SK-N-SH (cell line): ENCODE measurements around the gene THOC7. TPM values are rescaled to one million over a fixed set of nuclear protein-coding genes. Genes with fewer than 3 reads are reported as not detected.

ENCODE experiments used
- CTCF ChIA-PET: fragments of 300-600, 350-600 bp; formaldehyde crosslinking; extraction: SDS; loops from one replicate; lab custom pipeline; 2021; lab: Yijun Ruan, JAX
- POLR2A ChIA-PET: fragments of 350-600 bp; sonication (Branson Sonifier 250); formaldehyde crosslinking; extraction: SDS; loops from one replicate; lab custom pipeline; 2020; ENCODE audit warnings: antibody characterized with exemption, inconsistent platforms; lab: Yijun Ruan, JAX
- DNase-seq: peaks from one replicate; pipeline ENCODE4 v3.0.0; 2012
- H2AFZ ChIP-seq: fragments of 200-600 bp; sonication (generic); 2 replicates; pipeline ENCODE4 v1.8.1; 2016; ENCODE audit warnings: antibody characterized with exemption, mild to moderate bottlenecking, low read depth
- H3F3A ChIP-seq: fragments of 200-600 bp; sonication (generic); replicated peaks from 2 replicates; pipeline ENCODE3; 2016; ENCODE audit warnings: antibody characterized with exemption, mild to moderate bottlenecking; ENCODE audit not compliant: insufficient read depth
- H3K27ac ChIP-seq, 2 experiments: fragments of 200-500 bp in 1 of 2; fragments of 200-600 bp in 1 of 2; sonication (Bioruptor generic) in 1 of 2; sonication (generic), shearing (Covaris generic) in 1 of 2; 2 replicates each; pipeline versions ENCODE4 v1.5.1 to v1.6.1; 2014 to 2016; ENCODE audit warnings: low read depth in 2 of 2, inconsistent platforms in 1 of 2, low read length in 1 of 2, mild to moderate bottlenecking in 1 of 2, mixed read lengths in 1 of 2
- H3K27me3 ChIP-seq: fragments of 200-600 bp; sonication (generic), shearing (Covaris generic); 2 replicates; pipeline ENCODE4 v1.6.1; 2016; ENCODE audit warnings: mixed run types; ENCODE audit not compliant: insufficient read depth
- H3K36me3 ChIP-seq, 2 experiments: fragments of 200-500 bp in 1 of 2; fragments of 200-600 bp in 1 of 2; sonication (Bioruptor generic) in 1 of 2; sonication (generic) in 1 of 2; replicated peaks in 1 of 2; 2 replicates each; pipeline versions ENCODE3 to v1.5.1; 2014 to 2016; ENCODE audit warnings: low read length in 1 of 2, mild to moderate bottlenecking in 1 of 2; ENCODE audit not compliant: insufficient read depth in 2 of 2, control insufficient read depth in 1 of 2
- H3K4me1 ChIP-seq, 2 experiments: fragments of 200-500 bp in 1 of 2; fragments of 200-600 bp in 1 of 2; sonication (Bioruptor generic) in 1 of 2; sonication (generic), shearing (Covaris generic) in 1 of 2; 2 replicates each; pipeline versions ENCODE4 v1.5.1 to v1.6.1; 2014 to 2016; ENCODE audit warnings: low read depth in 1 of 2, low read length in 1 of 2, mixed run types in 1 of 2; ENCODE audit not compliant: insufficient read depth in 2 of 2, control insufficient read depth in 1 of 2
- H3K4me2 ChIP-seq: fragments of 200-600 bp; sonication (generic), shearing (Covaris generic); 2 replicates; pipeline ENCODE4 v1.6.1; 2017; ENCODE audit warnings: mixed run types
- H3K4me3 ChIP-seq, 2 experiments: fragments of 200-500 bp in 1 of 2; fragments of 200-600 bp in 1 of 2; sonication (Bioruptor generic) in 1 of 2; sonication (generic), shearing (Covaris generic) in 1 of 2; 2 replicates each; pipeline versions ENCODE4 v1.5.1 to v1.8.1; 2014 to 2016; ENCODE audit warnings: low read depth in 2 of 2, inconsistent platforms in 1 of 2, low read length in 1 of 2, mild to moderate bottlenecking in 1 of 2, mixed read lengths in 1 of 2, moderate library complexity in 1 of 2
- H3K79me2 ChIP-seq: fragments of 200-600 bp; sonication (generic); 2 replicates; pipeline ENCODE4 v1.8.1; 2017; ENCODE audit warnings: mild to moderate bottlenecking; ENCODE audit not compliant: insufficient read depth
- H3K9ac ChIP-seq: fragments of 200-600 bp; sonication (generic); 2 replicates; pipeline ENCODE4 v1.6.1; 2017; ENCODE audit warnings: mixed run types
- H3K9me2 ChIP-seq: fragments of 200-600 bp; sonication (generic); 2 replicates; pipeline ENCODE4 v1.6.1; 2017; ENCODE audit warnings: mixed run types
- H3K9me3 ChIP-seq: fragments of 200-600 bp; sonication (generic); 2 replicates; pipeline ENCODE4 v1.6.1; 2017; ENCODE audit warnings: mixed run types, mild to moderate bottlenecking, moderate library complexity
- H4K20me1 ChIP-seq: fragments of 200-600 bp; sonication (generic); 2 replicates; pipeline ENCODE4 v1.6.1; 2017; ENCODE audit warnings: mild to moderate bottlenecking, mixed run types; ENCODE audit not compliant: insufficient read depth
- ELF1 ChIP-seq: IDR thresholded peaks from 2 replicates; pipeline ENCODE4 v1.4.0; 2012
- EP300 ChIP-seq, 2 experiments: IDR thresholded peaks; 2 replicates each; pipeline versions ENCODE4 v1.4.0 to v1.6.1; 2012; ENCODE audit warnings: borderline replicate concordance in 1 of 2, low read depth in 1 of 2, low read length in 1 of 2
- FOSL2 ChIP-seq: IDR thresholded peaks from 2 replicates; pipeline ENCODE4 v1.4.0; 2012; ENCODE audit warnings: low read depth, mild to moderate bottlenecking, moderate library complexity, borderline replicate concordance
- FOXJ3 ChIP-seq: sonication (generic); formaldehyde crosslinking; IDR thresholded peaks from 2 replicates; pipeline ENCODE4 v1.5.1; 2020; ENCODE audit warnings: mild to moderate bottlenecking, missing genetic modification reagents
- FOXM1 ChIP-seq: IDR thresholded peaks from 2 replicates; pipeline ENCODE4 v1.4.0; 2012; ENCODE audit warnings: low read depth, mild to moderate bottlenecking
- IRF3 ChIP-seq: fragments of 150-350 bp; IDR thresholded peaks from 2 replicates; pipeline ENCODE4 v1.6.1; 2016; ENCODE audit warnings: mild to moderate bottlenecking, low read depth, low read length
- JUND ChIP-seq: IDR thresholded peaks from 2 replicates; pipeline ENCODE4 v1.4.0; 2012
- MAX ChIP-seq: IDR thresholded peaks from 2 replicates; pipeline ENCODE4 v1.4.0; 2012; ENCODE audit warnings: low read depth
- NFIC ChIP-seq: IDR thresholded peaks from 2 replicates; pipeline ENCODE4 v1.4.0; 2012; ENCODE audit warnings: borderline replicate concordance
- NRF1 ChIP-seq: IDR thresholded peaks from 2 replicates; pipeline ENCODE4 v1.6.1; 2012; ENCODE audit warnings: low read depth, mild to moderate bottlenecking, low read length
- PBX3 ChIP-seq: IDR thresholded peaks from 2 replicates; pipeline ENCODE4; 2012
- RXRA ChIP-seq: IDR thresholded peaks from 2 replicates; pipeline ENCODE4 v1.4.0; 2012; ENCODE audit warnings: low read depth, mild to moderate bottlenecking, borderline replicate concordance
- SMC3 ChIP-seq: IDR thresholded peaks from 2 replicates; pipeline ENCODE4 v1.6.1; 2012; ENCODE audit warnings: low read depth, low read length, improper control_type of control experiment
- TCF12 ChIP-seq: IDR thresholded peaks from 2 replicates; pipeline ENCODE4 v1.4.0; 2012
- TEAD4 ChIP-seq: IDR thresholded peaks from 2 replicates; pipeline ENCODE4 v1.4.0; 2012; ENCODE audit warnings: mild to moderate bottlenecking, borderline replicate concordance; ENCODE audit not compliant: insufficient read depth
- ZBTB33 ChIP-seq: IDR thresholded peaks from 2 replicates; pipeline ENCODE4 v1.4.0; 2012; ENCODE audit warnings: low read depth, borderline replicate concordance
- WGBS: methylation state at CpG from one replicate; pipeline ENCODE4 v1.1.6; 2017; ENCODE audit warnings: low lambda C conversion rate; 5-methylcytosine and 5-hydroxymethylcytosine counted together
- polyA plus RNA-seq, 3 experiments: library from polyadenylated mRNA; depleted of rRNA; stranded (reverse); fragments of >200 nt; gene quantifications; 2 replicates each; pipeline ENCODE4 v1.2.3, GENCODE V29; 2012
- TF ChIP-seq, protein P1 (sequence below): IDR thresholded peaks from 2 replicates; pipeline ENCODE4 v1.6.1; 2012; ENCODE audit warnings: mild to moderate bottlenecking, low read depth, low read length, moderate library complexity

The THOC7 gene
- polyA plus RNA-seq, 1 of the 3 experiments (the other 2 are of a cell fraction) = 35.6 TPM

- TF ChIP-seq, protein P1, sequence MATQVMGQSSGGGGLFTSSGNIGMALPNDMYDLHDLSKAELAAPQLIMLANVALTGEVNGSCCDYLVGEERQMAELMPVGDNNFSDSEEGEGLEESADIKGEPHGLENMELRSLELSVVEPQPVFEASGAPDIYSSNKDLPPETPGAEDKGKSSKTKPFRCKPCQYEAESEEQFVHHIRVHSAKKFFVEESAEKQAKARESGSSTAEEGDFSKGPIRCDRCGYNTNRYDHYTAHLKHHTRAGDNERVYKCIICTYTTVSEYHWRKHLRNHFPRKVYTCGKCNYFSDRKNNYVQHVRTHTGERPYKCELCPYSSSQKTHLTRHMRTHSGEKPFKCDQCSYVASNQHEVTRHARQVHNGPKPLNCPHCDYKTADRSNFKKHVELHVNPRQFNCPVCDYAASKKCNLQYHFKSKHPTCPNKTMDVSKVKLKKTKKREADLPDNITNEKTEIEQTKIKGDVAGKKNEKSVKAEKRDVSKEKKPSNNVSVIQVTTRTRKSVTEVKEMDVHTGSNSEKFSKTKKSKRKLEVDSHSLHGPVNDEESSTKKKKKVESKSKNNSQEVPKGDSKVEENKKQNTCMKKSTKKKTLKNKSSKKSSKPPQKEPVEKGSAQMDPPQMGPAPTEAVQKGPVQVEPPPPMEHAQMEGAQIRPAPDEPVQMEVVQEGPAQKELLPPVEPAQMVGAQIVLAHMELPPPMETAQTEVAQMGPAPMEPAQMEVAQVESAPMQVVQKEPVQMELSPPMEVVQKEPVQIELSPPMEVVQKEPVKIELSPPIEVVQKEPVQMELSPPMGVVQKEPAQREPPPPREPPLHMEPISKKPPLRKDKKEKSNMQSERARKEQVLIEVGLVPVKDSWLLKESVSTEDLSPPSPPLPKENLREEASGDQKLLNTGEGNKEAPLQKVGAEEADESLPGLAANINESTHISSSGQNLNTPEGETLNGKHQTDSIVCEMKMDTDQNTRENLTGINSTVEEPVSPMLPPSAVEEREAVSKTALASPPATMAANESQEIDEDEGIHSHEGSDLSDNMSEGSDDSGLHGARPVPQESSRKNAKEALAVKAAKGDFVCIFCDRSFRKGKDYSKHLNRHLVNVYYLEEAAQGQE = no peak
- TF ChIP-seq FOXM1 (no peak), ELF1 (no peak), SMC3 (no peak)
Measured at GRCh38 chr3:63814237-63814636, 49.4 kb downstream of the THOC7 start (continued).

DNA sequence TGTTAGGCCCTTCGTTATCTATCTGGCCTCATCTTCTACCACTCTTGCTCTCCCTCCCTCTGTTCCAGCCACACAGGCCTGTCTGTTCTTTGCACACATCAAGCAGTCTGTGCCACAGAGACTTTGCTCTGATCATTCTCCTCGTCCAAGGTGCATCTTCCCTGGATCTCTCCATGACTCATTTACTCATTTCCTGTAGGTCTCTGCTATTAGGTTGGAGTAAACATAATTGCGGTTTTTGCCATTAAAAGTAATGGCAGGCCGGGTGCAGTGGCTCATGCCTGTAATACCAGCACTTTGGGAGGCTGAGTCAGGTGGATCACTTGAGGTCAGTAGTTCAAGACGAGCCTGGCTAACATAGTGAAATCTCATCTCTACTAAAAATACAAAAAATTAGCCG lies 54.0 kb downstream of the THOC7 start:
- no peak overlapping the region for H3K9ac ChIP-seq
- 40% methylated on average over 6 of the region's 6 CpGs for WGBS
- no peak overlapping the region for H3K27ac ChIP-seq
- ChIA-PET POLR2A (no interaction called here), CTCF (no interaction called here)
- H3K9me3 ChIP-seq = no peaks in the 10 kb centered on the region
- H3F3A ChIP-seq = no peaks in the 10 kb centered on the region
- DNase-seq = no peak
- H3K79me2 ChIP-seq = no peaks in the 10 kb centered on the region
- no peaks in the 10 kb centered on the region for H3K9me2 ChIP-seq
- H3K4me2 ChIP-seq = 0 out of 2 replicates have a peak overlapping the region, but pooled peaks have one; percentile 45
- peaks cover 0 to 8% of the 10 kb centered on the region in 2 experiments; a peak in 1 of 4 replicates for H3K4me1 ChIP-seq
- no peaks in the 10 kb centered on the region for H4K20me1 ChIP-seq
- no peak overlapping the region for H2AFZ ChIP-seq
- no peaks in the 10 kb centered on the region for H3K27me3 ChIP-seq
- peak; percentile 80 for TF ChIP-seq FOSL2
- TF ChIP-seq JUND = peak; percentile 78
- TF ChIP-seq RXRA = peak; percentile 85
- no peak for TF ChIP-seq NRF1
- TF ChIP-seq FOXJ3 (CRISPR knock-in tag) = no peak
- peak in 1 of 2 experiments; percentile 71; a peak in 2 of 4 replicates for TF ChIP-seq EP300 (IDR thresholded peaks at IDR 0.05; ENCODE audit: borderline replicate concordance in 1 of 2, low read depth in 1 of 2, low read length in 1 of 2)
- TF ChIP-seq PBX3 = peak; percentile 51
- peak; percentile 82 for TF ChIP-seq TCF12
- 0 out of 2 replicates have a peak, but pooled peaks have one; percentile 55 for TF ChIP-seq MAX
- TF ChIP-seq IRF3 = no peak
- TF ChIP-seq TEAD4 = peak; percentile 75; the same call in 1 of the 2 replicates
- 0 out of 2 replicates have a peak, but pooled peaks have one; percentile 23 for TF ChIP-seq ZBTB33
- peak; percentile 58 for TF ChIP-seq NFIC
- H3K36me3 ChIP-seq = no peaks in the 10 kb centered on the region
- H3K4me3 ChIP-seq = no peak overlapping the region
